Mononuclear cell (primary cell): ENCODE data around the gene LRRC57. TPM values are rescaled to one million over a fixed set of nuclear protein-coding genes. Genes with fewer than 3 reads are reported as not detected.

Source experiments
- H3K27me3 ChIP-seq: 2 replicates; pipeline ENCODE4 v1.6.0; 2011; ENCODE audit warnings: low read length, control low read depth; ENCODE audit not compliant: insufficient read depth
- H3K4me1 ChIP-seq: 2 replicates; pipeline ENCODE4 v1.5.1; 2011; ENCODE audit warnings: mild to moderate bottlenecking, low read length, control low read depth; ENCODE audit not compliant: insufficient read depth
- H3K4me3 ChIP-seq: 2 replicates; pipeline ENCODE4 v1.5.1; 2011; ENCODE audit warnings: mild to moderate bottlenecking, low read length, moderate library complexity
- H3K9me3 ChIP-seq: 2 replicates; pipeline ENCODE4 v1.5.1; 2011; ENCODE audit warnings: low read depth, mild to moderate bottlenecking, control low read depth, low read length
- total RNA-seq: library from RNA; depleted of rRNA; stranded (reverse); fragments of >200 nt; gene quantifications from one replicate; pipeline ENCODE4 v1.2.3, GENCODE V29; 2012

Gene LRRC57
- total RNA-seq, 1 donor: 23.9 TPM

GRCh38 chr15:42508263-42508690, 40.3 kb downstream of the LRRC57 start:
- H3K4me1 ChIP-seq: peaks cover 35% of the 10 kb centered on the region
- no peaks in the 10 kb centered on the region for H3K9me3 ChIP-seq
- no peak overlapping the region for H3K4me3 ChIP-seq
- H3K27me3 ChIP-seq: no peaks in the 10 kb centered on the region

GRCh38 chr15:42507514-42507913, 41.1 kb downstream of the LRRC57 start:
- Histone ChIP-seq H3K9me3 (no peaks in the 10 kb centered on the region), H3K4me1 (peaks cover 43% of the 10 kb centered on the region), H3K4me3 (no peak overlapping the region), H3K27me3 (no peaks in the 10 kb centered on the region)

GRCh38 chr15:42504631-42505030, 44.0 kb downstream of the LRRC57 start:
- no peaks in the 10 kb centered on the region for H3K9me3 ChIP-seq
- H3K4me3 ChIP-seq: no peak overlapping the region
- peaks cover 48% of the 10 kb centered on the region for H3K4me1 ChIP-seq
- H3K27me3 ChIP-seq: no peaks in the 10 kb centered on the region

GRCh38 chr15:42503825-42504224, 44.8 kb downstream of the LRRC57 start:
- Histone ChIP-seq H3K4me1 (peaks cover 47% of the 10 kb centered on the region), H3K27me3 (no peaks in the 10 kb centered on the region), H3K4me3 (no peak overlapping the region), H3K9me3 (no peaks in the 10 kb centered on the region)

- Histone ChIP-seq H3K4me1 (peaks cover 58% of the 10 kb centered on the region), H3K27me3 (no peaks in the 10 kb centered on the region), H3K4me3 (no peak overlapping the region), H3K9me3 (no peaks in the 10 kb centered on the region)
These were observed 46.1 kb downstream of the LRRC57 start for GRCh38 chr15:42502477-42502876.

- H3K4me3 ChIP-seq: no peak overlapping the region
- peaks cover 72% of the 10 kb centered on the region for H3K4me1 ChIP-seq
- H3K27me3 ChIP-seq: no peaks in the 10 kb centered on the region
- H3K9me3 ChIP-seq: no peaks in the 10 kb centered on the region
These were observed 48.6 kb downstream of the LRRC57 start for GRCh38 chr15:42499858-42500609.

GRCh38 chr15:42498212-42499068, 50.2 kb downstream of the LRRC57 start:
- Histone ChIP-seq H3K27me3 (no peaks in the 10 kb centered on the region), H3K9me3 (no peaks in the 10 kb centered on the region), H3K4me3 (no peak overlapping the region), H3K4me1 (peaks cover 77% of the 10 kb centered on the region)

- Histone ChIP-seq H3K4me3 (peak within 1 kb of the TSS; percentile 98), H3K9me3 (no peaks in the 10 kb centered on the region), H3K27me3 (no peaks in the 10 kb centered on the region), H3K4me1 (peaks cover 77% of the 10 kb centered on the region)
These were observed 53.0 kb downstream of the LRRC57 start, which contains the start of gene SNAP23 for GRCh38 chr15:42495361-42496212. SNAP23 (plus strand) TSS chr15:42495634; CDS start chr15:42511847, 16,213 bp downstream.

GRCh38 chr15:42494998-42495360, 53.6 kb downstream of the LRRC57 start:
- Histone ChIP-seq H3K9me3 (no peaks in the 10 kb centered on the region), H3K4me3 (peak overlapping the region; percentile 98), H3K4me1 (peaks cover 76% of the 10 kb centered on the region), H3K27me3 (no peaks in the 10 kb centered on the region)

GRCh38 chr15:42493679-42494078, 54.9 kb downstream of the LRRC57 start:
- Histone ChIP-seq H3K27me3 (no peaks in the 10 kb centered on the region), H3K4me3 (peak overlapping the region; percentile 27), H3K4me1 (peaks cover 85% of the 10 kb centered on the region), H3K9me3 (no peaks in the 10 kb centered on the region)

- Histone ChIP-seq H3K27me3 (no peaks in the 10 kb centered on the region), H3K9me3 (no peaks in the 10 kb centered on the region), H3K4me1 (peaks cover 74% of the 10 kb centered on the region), H3K4me3 (peak overlapping the region; percentile 100)
These were observed 56.9 kb downstream of the LRRC57 start for GRCh38 chr15:42491539-42492225.

- no peaks in the 10 kb centered on the region for H3K9me3 ChIP-seq
- no peaks in the 10 kb centered on the region for H3K27me3 ChIP-seq
- H3K4me3 ChIP-seq: peak within 1 kb of the TSS; percentile 100
- H3K4me1 ChIP-seq: peaks cover 66% of the 10 kb centered on the region
These were observed 57.7 kb downstream of the LRRC57 start, which contains the start of gene ZNF106 for GRCh38 chr15:42490671-42491538. ZNF106 (minus strand) TSS chr15:42491141; CDS start chr15:42472289, 18,852 bp downstream.

- H3K4me3 ChIP-seq: peak overlapping the region; percentile 100
- no peaks in the 10 kb centered on the region for H3K27me3 ChIP-seq
- no peaks in the 10 kb centered on the region for H3K9me3 ChIP-seq
- H3K4me1 ChIP-seq: peaks cover 64% of the 10 kb centered on the region
These were observed 58.3 kb downstream of the LRRC57 start for GRCh38 chr15:42490291-42490670.
